ENCODE measurements around the gene CNTNAP5. TPM values are rescaled to one million over a fixed set of nuclear protein-coding genes. Genes with fewer than 3 reads are reported as not detected.

The CNTNAP5 gene
- total and polyA plus RNA-seq, 2 donors from 2014 or later: 0.50 TPM; not detected in 1

GRCh38 chr2:124582387-124582786 is 557.3 kb downstream of the CNTNAP5 start:
- TF ChIP-seq CTCF (IDR thresholded peaks at IDR 0.05; ENCODE audit: borderline replicate concordance, extremely low read depth, insufficient read depth): no peak
- no peaks in the 10 kb centered on the region for H3K27me3 ChIP-seq (ENCODE audit: control insufficient read depth, insufficient read depth, low read length)
- H3K4me3 ChIP-seq (ENCODE audit: low read length in 3 of 3): no peak overlapping the region
- H3K27ac ChIP-seq (ENCODE audit: low read depth in 2 of 2, low read length in 2 of 2): no peak overlapping the region
- H3K9ac ChIP-seq (ENCODE audit: low read length in 3 of 3): no peak overlapping the region
- no peaks in the 10 kb centered on the region for H3K9me3 ChIP-seq (ENCODE audit: control insufficient read depth in 2 of 3, insufficient read depth in 1 of 3, low read length in 3 of 3)
- intact Hi-C loops (cut with DNase I): no loop called here
- H3K36me3 ChIP-seq (ENCODE audit: control insufficient read depth in 2 of 3, insufficient read depth in 3 of 3, low read length in 3 of 3): no peaks in the 10 kb centered on the region
- H3K4me1 ChIP-seq (ENCODE audit: control insufficient read depth in 2 of 3, insufficient read depth in 2 of 3, low read depth in 1 of 3, low read length in 3 of 3): no peaks in the 10 kb centered on the region
- DNase-seq (peak in 3 of 5 donors; percentile 11 to 22 (median 12)), FAIRE-seq (no peak)

- H3K4me1 ChIP-seq (ENCODE audit: control insufficient read depth in 2 of 3, insufficient read depth in 2 of 3, low read depth in 1 of 3, low read length in 3 of 3): no peaks in the 10 kb centered on the region
- intact Hi-C loops (cut with DNase I): no loop called here
- DNase-seq: peak in 2 of 5 donors; percentile 11 to 53
- no peak overlapping the region for H3K4me3 ChIP-seq (ENCODE audit: low read length in 3 of 3)
- H3K27me3 ChIP-seq (ENCODE audit: control insufficient read depth, insufficient read depth, low read length): no peaks in the 10 kb centered on the region
- H3K27ac ChIP-seq (ENCODE audit: low read depth in 2 of 2, low read length in 2 of 2): no peak overlapping the region
- no peak overlapping the region for H3K9ac ChIP-seq (ENCODE audit: low read length in 3 of 3)
- H3K9me3 ChIP-seq (ENCODE audit: control insufficient read depth in 2 of 3, insufficient read depth in 1 of 3, low read length in 3 of 3): no peaks in the 10 kb centered on the region
- no peaks in the 10 kb centered on the region for H3K36me3 ChIP-seq (ENCODE audit: control insufficient read depth in 2 of 3, insufficient read depth in 3 of 3, low read length in 3 of 3)
- TF ChIP-seq CTCF (IDR thresholded peaks at IDR 0.05; ENCODE audit: borderline replicate concordance, extremely low read depth, insufficient read depth): no peak
- FAIRE-seq: no peak
Measured at GRCh38 chr2:124584615-124585014, 559.5 kb downstream of the CNTNAP5 start.

- no peaks in the 10 kb centered on the region for H3K36me3 ChIP-seq (ENCODE audit: control insufficient read depth in 2 of 3, insufficient read depth in 3 of 3, low read length in 3 of 3)
- intact Hi-C loops (cut with DNase I): no loop called here
- no peak for DNase-seq
- no peaks in the 10 kb centered on the region for H3K9me3 ChIP-seq (ENCODE audit: control insufficient read depth in 2 of 3, insufficient read depth in 1 of 3, low read length in 3 of 3)
- H3K4me3 ChIP-seq (ENCODE audit: low read length in 3 of 3): no peak overlapping the region
- no peak overlapping the region for H3K27ac ChIP-seq (ENCODE audit: low read depth in 2 of 2, low read length in 2 of 2)
- no peak for TF ChIP-seq CTCF (IDR thresholded peaks at IDR 0.05; ENCODE audit: borderline replicate concordance, extremely low read depth, insufficient read depth)
- FAIRE-seq: no peak
- no peaks in the 10 kb centered on the region for H3K4me1 ChIP-seq (ENCODE audit: control insufficient read depth in 2 of 3, insufficient read depth in 2 of 3, low read depth in 1 of 3, low read length in 3 of 3)
- no peak overlapping the region for H3K9ac ChIP-seq (ENCODE audit: low read length in 3 of 3)
- no peaks in the 10 kb centered on the region for H3K27me3 ChIP-seq (ENCODE audit: control insufficient read depth, insufficient read depth, low read length)
Measured at GRCh38 chr2:124585277-124585676, 560.2 kb downstream of the CNTNAP5 start.

- Histone ChIP-seq H3K4me3 (ENCODE audit: low read length in 3 of 3) (no peak overlapping the region), H3K4me1 (ENCODE audit: control insufficient read depth in 2 of 3, insufficient read depth in 2 of 3, low read depth in 1 of 3, low read length in 3 of 3) (no peaks in the 10 kb centered on the region), H3K27me3 (ENCODE audit: control insufficient read depth, insufficient read depth, low read length) (no peaks in the 10 kb centered on the region), H3K27ac (ENCODE audit: low read depth in 2 of 2, low read length in 2 of 2) (no peak overlapping the region), H3K9me3 (ENCODE audit: control insufficient read depth in 2 of 3, insufficient read depth in 1 of 3, low read length in 3 of 3) (no peaks in the 10 kb centered on the region), H3K36me3 (ENCODE audit: control insufficient read depth in 2 of 3, insufficient read depth in 3 of 3, low read length in 3 of 3) (no peaks in the 10 kb centered on the region), H3K9ac (ENCODE audit: low read length in 3 of 3) (no peak overlapping the region)
- intact Hi-C loops (cut with DNase I): no loop called here
- no peak for TF ChIP-seq CTCF (IDR thresholded peaks at IDR 0.05; ENCODE audit: borderline replicate concordance, extremely low read depth, insufficient read depth)
- no peak for DNase-seq
- FAIRE-seq: no peak
Measured at GRCh38 chr2:124586210-124586609, 561.1 kb downstream of the CNTNAP5 start.
